ENCODE results near the gene MOB2. TPM values are rescaled to one million over a fixed set of nuclear protein-coding genes. Genes with fewer than 3 reads are reported as not detected.

Gene MOB2, protein sequence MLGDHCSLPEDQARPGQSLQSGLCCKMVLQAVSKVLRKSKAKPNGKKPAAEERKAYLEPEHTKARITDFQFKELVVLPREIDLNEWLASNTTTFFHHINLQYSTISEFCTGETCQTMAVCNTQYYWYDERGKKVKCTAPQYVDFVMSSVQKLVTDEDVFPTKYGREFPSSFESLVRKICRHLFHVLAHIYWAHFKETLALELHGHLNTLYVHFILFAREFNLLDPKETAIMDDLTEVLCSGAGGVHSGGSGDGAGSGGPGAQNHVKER
- 16.1 and 16.8 TPM in 2 replicates for total RNA-seq

DNA sequence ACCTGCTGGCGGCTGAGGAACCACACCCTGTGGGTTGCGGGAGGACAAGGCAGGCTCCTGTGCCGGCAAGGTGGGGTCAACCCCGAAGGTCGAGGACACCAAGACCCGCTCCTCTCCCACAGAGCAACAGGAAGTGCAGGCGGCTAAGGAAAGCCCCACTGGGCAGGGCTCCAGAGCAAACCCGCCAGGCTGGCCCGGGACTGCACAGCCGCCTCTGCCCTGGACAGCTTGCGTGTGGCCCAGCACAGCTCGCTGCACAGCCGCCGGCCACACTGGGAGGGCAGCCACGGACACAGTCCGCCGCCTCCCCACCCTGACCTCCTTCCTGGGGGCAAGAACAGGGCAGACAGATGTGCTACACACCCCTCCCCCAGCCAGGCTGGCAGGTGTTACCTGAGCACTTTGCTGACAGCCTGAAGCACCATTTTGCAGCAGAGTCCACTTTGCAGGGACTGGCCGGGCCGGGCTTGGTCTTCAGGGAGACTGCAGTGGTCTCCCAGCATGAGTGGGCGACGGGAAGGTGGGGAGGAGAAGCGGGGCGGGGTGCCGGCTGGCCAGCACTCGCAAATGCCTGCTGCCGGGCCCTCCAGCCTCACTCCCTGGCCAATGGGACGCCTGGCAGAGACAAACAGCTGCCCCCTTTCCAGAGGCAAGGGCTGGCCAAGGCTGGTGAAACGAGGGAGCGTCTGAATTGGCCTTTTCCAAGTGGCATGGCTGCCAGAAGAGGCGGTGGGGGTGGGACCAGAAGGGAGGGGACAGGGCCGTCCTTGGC is at the start of gene MOB2:
MOB2 (minus strand) TSS at position 726 of the 772 bp plus-strand sequence; CDS start at position 503, 223 bp downstream.
- no peak for DNase-seq (ENCODE audit: low read depth)
- H3K4me3 ChIP-seq (ENCODE audit: low read depth, low read length) = no peak within 1 kb of the TSS
- TF ChIP-seq, protein P1, sequence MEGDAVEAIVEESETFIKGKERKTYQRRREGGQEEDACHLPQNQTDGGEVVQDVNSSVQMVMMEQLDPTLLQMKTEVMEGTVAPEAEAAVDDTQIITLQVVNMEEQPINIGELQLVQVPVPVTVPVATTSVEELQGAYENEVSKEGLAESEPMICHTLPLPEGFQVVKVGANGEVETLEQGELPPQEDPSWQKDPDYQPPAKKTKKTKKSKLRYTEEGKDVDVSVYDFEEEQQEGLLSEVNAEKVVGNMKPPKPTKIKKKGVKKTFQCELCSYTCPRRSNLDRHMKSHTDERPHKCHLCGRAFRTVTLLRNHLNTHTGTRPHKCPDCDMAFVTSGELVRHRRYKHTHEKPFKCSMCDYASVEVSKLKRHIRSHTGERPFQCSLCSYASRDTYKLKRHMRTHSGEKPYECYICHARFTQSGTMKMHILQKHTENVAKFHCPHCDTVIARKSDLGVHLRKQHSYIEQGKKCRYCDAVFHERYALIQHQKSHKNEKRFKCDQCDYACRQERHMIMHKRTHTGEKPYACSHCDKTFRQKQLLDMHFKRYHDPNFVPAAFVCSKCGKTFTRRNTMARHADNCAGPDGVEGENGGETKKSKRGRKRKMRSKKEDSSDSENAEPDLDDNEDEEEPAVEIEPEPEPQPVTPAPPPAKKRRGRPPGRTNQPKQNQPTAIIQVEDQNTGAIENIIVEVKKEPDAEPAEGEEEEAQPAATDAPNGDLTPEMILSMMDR (IDR thresholded peaks at IDR 0.05; ENCODE audit: insufficient read depth, low read depth, low read length) = no peak

DNA sequence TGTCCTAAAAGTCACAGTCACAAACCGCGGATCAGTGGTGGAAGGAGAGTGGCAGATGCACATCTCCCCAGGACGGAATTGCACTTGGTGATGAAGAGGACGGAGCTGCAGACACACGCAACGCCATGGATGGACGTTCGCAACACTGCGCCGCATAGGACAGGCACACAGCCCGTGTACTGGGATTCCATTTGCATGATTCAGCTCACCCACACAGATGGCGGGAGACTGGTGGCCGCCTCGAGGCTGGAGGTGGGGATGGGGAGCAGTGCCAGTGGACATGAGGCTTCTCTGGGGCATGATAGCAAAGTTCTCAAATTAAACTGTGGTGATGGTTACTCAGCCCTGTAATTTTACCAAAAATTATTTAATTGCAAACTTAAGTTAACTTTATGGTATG is 48.1 kb upstream of the MOB2 start:
- no peak overlapping the region for H3K4me3 ChIP-seq (ENCODE audit: low read depth, low read length)
- DNase-seq (ENCODE audit: low read depth) = peak; percentile 14
- TF ChIP-seq, protein P1 (IDR thresholded peaks at IDR 0.05; ENCODE audit: insufficient read depth, low read depth, low read length) = no peak

DNA sequence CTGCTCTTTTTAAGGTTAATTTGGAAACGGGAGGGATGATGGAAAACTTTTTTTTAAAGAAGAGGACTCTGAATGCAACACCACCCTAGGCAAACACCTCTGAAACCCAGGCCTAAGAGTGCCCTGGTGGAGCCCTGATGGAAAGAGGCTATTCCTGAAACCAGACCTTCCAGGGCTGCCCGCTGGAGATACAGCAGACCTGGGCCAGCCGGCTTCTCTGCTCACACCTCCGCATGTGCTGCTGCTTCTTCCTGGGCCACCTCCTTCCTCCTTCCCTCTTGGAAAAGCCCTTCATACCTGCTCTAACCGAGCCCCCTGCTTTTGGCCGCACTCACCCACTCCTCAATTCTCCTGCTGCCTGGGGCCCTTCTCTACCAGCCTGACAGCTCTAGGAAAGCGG is 47.6 kb upstream of the MOB2 start:
- no peak overlapping the region for H3K4me3 ChIP-seq (ENCODE audit: low read depth, low read length)
- TF ChIP-seq, protein P1 (IDR thresholded peaks at IDR 0.05; ENCODE audit: insufficient read depth, low read depth, low read length) = no peak
- no peak for DNase-seq (ENCODE audit: low read depth)

DNA sequence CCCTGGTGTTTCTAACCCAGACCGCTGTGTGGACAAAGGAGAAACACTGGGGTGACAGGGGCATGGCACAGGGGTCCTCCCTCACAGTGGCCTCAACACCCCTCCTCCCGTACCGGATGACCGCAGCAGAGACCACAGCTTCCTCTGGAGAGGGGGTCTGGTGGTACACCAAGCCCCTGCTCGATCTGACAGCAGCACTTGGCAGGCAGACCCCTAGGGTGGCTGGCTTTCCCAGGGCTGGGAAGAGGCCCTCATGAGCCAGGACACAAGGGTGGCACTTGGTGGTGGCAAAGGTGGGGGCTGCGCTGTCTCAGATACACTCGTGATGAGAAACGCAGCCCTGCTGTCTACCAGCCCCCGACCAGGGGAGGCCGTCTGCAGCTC is 46.8 kb upstream of the MOB2 start:
- H3K4me3 ChIP-seq (ENCODE audit: low read depth, low read length) = no peak overlapping the region
- no peak for DNase-seq (ENCODE audit: low read depth)
- TF ChIP-seq, protein P1 (IDR thresholded peaks at IDR 0.05; ENCODE audit: insufficient read depth, low read depth, low read length) = no peak

DNA sequence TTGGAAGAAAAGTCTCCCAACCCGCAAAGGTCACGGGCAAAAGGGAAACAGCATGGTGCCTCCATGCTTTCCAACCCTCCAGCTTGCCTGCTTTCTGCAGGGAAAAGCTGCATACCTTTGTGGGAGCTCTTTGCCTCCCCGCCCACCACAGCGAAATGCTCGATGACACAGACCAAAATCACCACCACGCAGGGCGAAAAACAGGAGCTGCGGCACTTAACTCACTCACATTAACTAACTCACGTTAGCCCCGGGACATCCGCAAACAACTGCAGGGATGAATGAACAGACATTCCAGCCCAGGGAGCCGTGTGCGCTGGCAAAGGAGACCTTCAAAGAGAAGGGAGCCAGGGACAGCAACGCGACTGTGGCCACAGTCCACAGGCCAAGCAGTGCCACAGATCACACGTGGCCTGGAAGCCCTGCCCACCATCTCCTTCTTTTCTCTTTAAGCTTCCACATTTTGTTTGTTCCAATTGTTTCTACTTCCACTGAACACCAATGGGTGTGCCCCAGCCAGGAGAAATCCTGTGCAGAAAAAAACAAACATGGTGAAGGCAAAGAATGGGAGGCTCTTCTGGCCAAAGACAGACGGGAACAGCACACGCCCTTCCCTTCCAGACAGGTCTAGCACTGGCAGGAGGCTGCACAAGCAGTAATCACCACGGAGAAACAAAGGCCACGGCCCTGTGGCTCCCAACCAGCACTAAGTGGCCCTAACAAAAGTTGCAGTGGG is 46.2 kb upstream of the MOB2 start:
- DNase-seq (ENCODE audit: low read depth) = no peak
- H3K4me3 ChIP-seq (ENCODE audit: low read depth, low read length) = no peak overlapping the region
- TF ChIP-seq, protein P1 (IDR thresholded peaks at IDR 0.05; ENCODE audit: insufficient read depth, low read depth, low read length) = no peak

DNA sequence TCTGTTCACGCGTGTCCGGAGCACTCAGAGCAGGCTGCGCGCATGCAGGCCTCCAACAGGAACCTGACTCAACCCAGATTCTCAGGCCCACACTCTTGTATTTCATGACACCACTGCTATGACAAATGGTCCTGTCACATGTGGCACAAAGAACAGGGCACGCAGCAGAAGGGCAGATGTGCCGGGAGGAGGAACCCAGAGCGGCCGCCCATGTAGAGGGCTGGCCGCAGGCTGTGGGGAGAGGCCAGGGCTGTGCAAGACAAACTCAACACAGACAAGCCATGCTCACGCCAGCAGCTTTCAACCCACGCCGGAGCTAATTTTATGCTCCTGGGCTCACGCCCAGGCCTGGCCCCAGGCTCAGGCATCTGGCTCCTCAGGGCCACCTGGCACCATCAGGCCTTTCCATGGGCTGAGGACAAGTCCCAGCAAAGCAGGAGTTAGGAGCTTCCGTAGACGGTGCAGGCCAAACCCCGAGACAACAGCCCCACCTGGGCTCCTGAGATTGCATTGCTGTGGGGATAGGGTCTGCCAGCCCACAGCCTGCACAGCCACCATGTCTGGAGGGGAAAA is 45.5 kb upstream of the MOB2 start:
- DNase-seq (ENCODE audit: low read depth) = peak; percentile 33
- no peak overlapping the region for H3K4me3 ChIP-seq (ENCODE audit: low read depth, low read length)
- TF ChIP-seq, protein P1 (IDR thresholded peaks at IDR 0.05; ENCODE audit: insufficient read depth, low read depth, low read length) = no peak
